ENCODE data around the gene GLI3.
A peak's percentile ranks its signal among the peaks of the same experiment; 100 is the strongest.

- peak in 5 of 7 experiments; percentile 50 to 69 (median 64) for TF ChIP-seq CTCF (IDR thresholded peaks at IDR 0.05)
- TF ChIP-seq POLR2A (IDR thresholded peaks at IDR 0.05), result no peak
These were observed 222.1 kb downstream of the GLI3 start for GRCh38 chr7:42014625-42015618.

Measured in stomach (tissue), 4 donors.